Measurements from ENCODE around the gene SLC34A3. TPM values are rescaled to one million over a fixed set of nuclear protein-coding genes. Genes with fewer than 3 reads are reported as not detected.

Gene SLC34A3
- total RNA-seq, 1 donor from 2014 or later, result 0.27 TPM

- no peaks in the 10 kb centered on the region for H3K9me3 Mint-ChIP-seq
- peaks cover 29% of the 10 kb centered on the region for H3K4me1 Mint-ChIP-seq
- peaks cover 10% of the 10 kb centered on the region for H3K36me3 Mint-ChIP-seq
- no peak for TF ChIP-seq CTCF (IDR thresholded peaks at IDR 0.05; ENCODE audit: unreplicated experiment)
- no peak for DNase-seq (ENCODE audit: low spot score in 2 of 2, unreplicated experiment in 2 of 2)
- H3K27ac Mint-ChIP-seq, result no peak overlapping the region
- peak overlapping the region; percentile 93 for H3K4me3 Mint-ChIP-seq
- H3K27me3 Mint-ChIP-seq (ENCODE audit: low read depth), result no peaks in the 10 kb centered on the region
These were observed 44.8 kb upstream of the SLC34A3 start for GRCh38 chr9:137185921-137186320.

GRCh38 chr9:137186385-137186784 lies 44.3 kb upstream of the SLC34A3 start:
- no peaks in the 10 kb centered on the region for H3K9me3 Mint-ChIP-seq
- H3K36me3 Mint-ChIP-seq, result peaks cover 10% of the 10 kb centered on the region
- H3K4me3 Mint-ChIP-seq, result peak overlapping the region; percentile 93
- H3K27ac Mint-ChIP-seq, result no peak overlapping the region
- H3K27me3 Mint-ChIP-seq (ENCODE audit: low read depth), result no peaks in the 10 kb centered on the region
- H3K4me1 Mint-ChIP-seq, result peaks cover 30% of the 10 kb centered on the region
- no peak for TF ChIP-seq CTCF (IDR thresholded peaks at IDR 0.05; ENCODE audit: unreplicated experiment)
- DNase-seq (ENCODE audit: low spot score in 2 of 2, unreplicated experiment in 2 of 2), result no peak

- peaks cover 6% of the 10 kb centered on the region for H3K36me3 Mint-ChIP-seq
These were observed 43.3 kb upstream of the SLC34A3 start for GRCh38 chr9:137187386-137187785.

GRCh38 chr9:137188086-137188489 lies 42.6 kb upstream of the SLC34A3 start:
- no peaks in the 10 kb centered on the region for H3K27me3 Mint-ChIP-seq (ENCODE audit: low read depth)
- no peak for TF ChIP-seq CTCF (IDR thresholded peaks at IDR 0.05; ENCODE audit: unreplicated experiment)
- DNase-seq (ENCODE audit: low spot score in 2 of 2, unreplicated experiment in 2 of 2), result no peak
- H3K9me3 Mint-ChIP-seq, result no peaks in the 10 kb centered on the region
- H3K4me1 Mint-ChIP-seq, result peaks cover 30% of the 10 kb centered on the region
- peak overlapping the region; percentile 93 for H3K27ac Mint-ChIP-seq
- H3K4me3 Mint-ChIP-seq, result peak overlapping the region; percentile 93
- H3K36me3 Mint-ChIP-seq, result peaks cover 6% of the 10 kb centered on the region

More at GRCh38 chr9:137187386-137187785, 43.3 kb upstream of the SLC34A3 start:
- no peak for DNase-seq (ENCODE audit: low spot score in 2 of 2, unreplicated experiment in 2 of 2)
- TF ChIP-seq CTCF (IDR thresholded peaks at IDR 0.05; ENCODE audit: unreplicated experiment), result no peak
- Mint-ChIP-seq H3K27me3 (ENCODE audit: low read depth) (no peaks in the 10 kb centered on the region), H3K9me3 (no peaks in the 10 kb centered on the region), H3K4me1 (peaks cover 30% of the 10 kb centered on the region), H3K27ac (peak overlapping the region; percentile 93), H3K4me3 (peak overlapping the region; percentile 93)

GRCh38 chr9:137188490-137189296 lies 42.0 kb upstream of the SLC34A3 start, which contains the start of the genes ANAPC2 and SSNA1:
TSS of gene ANAPC2 (minus strand) at chr9:137188560. CDS start at chr9:137188532, 28 bp downstream.
TSS of gene SSNA1 (plus strand) at chr9:137188676. CDS start at chr9:137188727, 51 bp downstream.
- peak within 1 kb of the TSS; percentile 98 for H3K27ac Mint-ChIP-seq

More at GRCh38 chr9:137188490-137189296, 42.0 kb upstream of the SLC34A3 start, which contains the start of the genes ANAPC2 and SSNA1:
- Mint-ChIP-seq H3K4me1 (peaks cover 30% of the 10 kb centered on the region), H3K27me3 (ENCODE audit: low read depth) (no peaks in the 10 kb centered on the region), H3K36me3 (peaks cover 3% of the 10 kb centered on the region), H3K4me3 (peak within 1 kb of the TSS; percentile 94), H3K9me3 (no peaks in the 10 kb centered on the region)
- peak; percentile 92 to 98 for DNase-seq (ENCODE audit: low spot score in 2 of 2, unreplicated experiment in 2 of 2)
- peak; percentile 12 for TF ChIP-seq CTCF (IDR thresholded peaks at IDR 0.05; ENCODE audit: unreplicated experiment)
